Subcutaneous abdominal adipose tissue (tissue), 5 donors: ENCODE results near the gene RALGPS1.

Experiments
- H3K27ac ChIP-seq: one replicate; pipeline ENCODE4 v1.7.0; 2013; ENCODE audit warnings: low read depth, mild to moderate bottlenecking, inconsistent platforms, low read length, moderate library complexity
- H3K27me3 ChIP-seq, 5 donors: one replicate each; pipeline ENCODE4 v1.7.0; 2013; ENCODE audit warnings: low read length in 5 of 5, inconsistent platforms in 1 of 5; ENCODE audit not compliant: control insufficient read depth in 5 of 5, insufficient read depth in 4 of 5
- H3K36me3 ChIP-seq, 5 donors: one replicate each; pipeline ENCODE4 v1.7.0; 2013; ENCODE audit warnings: low read length in 5 of 5; ENCODE audit not compliant: control insufficient read depth in 5 of 5, insufficient read depth in 5 of 5
- H3K4me1 ChIP-seq, 5 donors: one replicate each; pipeline ENCODE4 v1.7.0; 2013; ENCODE audit warnings: low read length in 5 of 5, mild to moderate bottlenecking in 3 of 5, moderate library complexity in 1 of 5; ENCODE audit not compliant: control insufficient read depth in 5 of 5, insufficient read depth in 5 of 5
- H3K4me3 ChIP-seq, 5 donors: one replicate each; pipeline ENCODE4 v1.7.0; 2013; ENCODE audit warnings: low read length in 5 of 5, low read depth in 1 of 5
- H3K9ac ChIP-seq, 5 donors: one replicate each; pipeline ENCODE4 v1.7.0; 2013; ENCODE audit warnings: low read length in 5 of 5, mild to moderate bottlenecking in 4 of 5, moderate library complexity in 3 of 5
- H3K9me3 ChIP-seq, 5 donors: one replicate each; pipeline ENCODE4 v1.7.0; 2013; ENCODE audit warnings: low read length in 5 of 5; ENCODE audit not compliant: control insufficient read depth in 5 of 5
- donor health status: healthy.
- donor health status: healthy.
- donor health status: healthy.
- donor health status: healthy.
- donor health status: healthy.

RALGPS1 gene

DNA sequence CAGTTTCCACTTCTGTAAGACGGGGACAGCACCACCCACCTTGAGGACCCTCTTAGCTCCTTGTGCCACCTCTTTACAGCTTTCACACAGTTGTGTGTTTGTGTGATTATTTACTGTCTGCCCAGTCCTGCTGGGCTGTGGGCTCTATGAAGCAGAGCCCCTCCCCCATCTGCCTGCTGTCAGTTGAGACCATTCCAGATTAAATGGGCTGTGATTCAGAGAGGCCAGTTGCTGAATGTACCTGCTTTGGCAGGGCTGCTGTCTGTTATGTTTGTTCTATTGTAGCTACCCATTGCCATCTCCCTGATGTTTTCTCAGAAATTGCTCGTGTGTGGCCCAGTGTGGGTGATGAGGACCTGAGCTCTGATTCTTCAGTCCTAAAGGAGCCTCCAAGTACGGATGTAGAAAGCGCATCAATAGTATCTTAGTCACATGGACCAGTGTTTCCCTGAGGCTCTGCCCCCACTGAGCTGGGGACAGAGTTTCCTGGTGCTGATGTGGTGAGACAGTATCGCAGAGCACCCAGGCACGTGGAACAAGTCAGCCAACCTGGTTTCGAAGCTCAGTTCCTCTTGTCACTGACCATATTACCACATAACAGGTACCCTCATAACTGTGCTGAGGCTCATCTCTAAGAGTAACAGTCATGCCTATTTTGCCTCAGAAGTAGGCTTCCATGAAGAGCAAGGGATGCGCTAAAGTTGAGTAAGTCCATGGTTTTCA lies 204.2 kb downstream of the RALGPS1 start:
- peak overlapping the region; percentile 52 for H3K27ac ChIP-seq
- peaks cover 0 to 40% (median 35%) of the 10 kb centered on the region in 5 donors for H3K36me3 ChIP-seq
- no peaks in the 10 kb centered on the region for H3K9me3 ChIP-seq
- H3K9ac ChIP-seq: peak overlapping the region in 2 of 5 donors; percentile 12 to 98
- no peaks in the 10 kb centered on the region for H3K27me3 ChIP-seq
- peaks cover 14 to 92% (median 84%) of the 10 kb centered on the region in 5 donors for H3K4me1 ChIP-seq
- peak overlapping the region in 4 of 5 donors; percentile 90 to 99 (median 97) for H3K4me3 ChIP-seq

DNA sequence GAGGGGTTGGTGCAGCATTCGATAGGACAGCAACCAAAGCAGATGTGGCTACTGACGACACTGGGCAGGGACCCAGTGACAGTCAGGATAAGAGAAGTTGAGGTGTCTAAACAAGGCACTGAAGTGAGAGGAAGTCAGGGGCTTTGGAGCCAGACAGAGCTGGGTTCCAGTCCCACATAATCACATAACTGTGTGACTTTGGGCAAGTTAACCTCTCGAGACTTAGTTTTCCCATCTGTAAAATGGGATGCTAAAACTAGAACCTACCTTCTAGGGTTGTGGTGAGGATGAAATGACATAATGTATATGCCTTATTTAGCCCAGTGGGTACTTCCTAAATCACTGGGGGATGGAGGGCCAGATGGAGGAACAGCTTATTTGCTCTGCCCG lies 204.7 kb downstream of the RALGPS1 start:
- Histone ChIP-seq H3K4me3 (peak overlapping the region; percentile 58 to 99 (median 96)), H3K4me1 (peaks cover 14 to 89% (median 81%) of the 10 kb centered on the region in 5 donors), H3K27me3 (no peaks in the 10 kb centered on the region), H3K36me3 (peaks cover 0 to 40% (median 35%) of the 10 kb centered on the region in 5 donors), H3K27ac (peak overlapping the region; percentile 52), H3K9ac (peak overlapping the region in 2 of 5 donors; percentile 12 to 98), H3K9me3 (no peaks in the 10 kb centered on the region)

DNA sequence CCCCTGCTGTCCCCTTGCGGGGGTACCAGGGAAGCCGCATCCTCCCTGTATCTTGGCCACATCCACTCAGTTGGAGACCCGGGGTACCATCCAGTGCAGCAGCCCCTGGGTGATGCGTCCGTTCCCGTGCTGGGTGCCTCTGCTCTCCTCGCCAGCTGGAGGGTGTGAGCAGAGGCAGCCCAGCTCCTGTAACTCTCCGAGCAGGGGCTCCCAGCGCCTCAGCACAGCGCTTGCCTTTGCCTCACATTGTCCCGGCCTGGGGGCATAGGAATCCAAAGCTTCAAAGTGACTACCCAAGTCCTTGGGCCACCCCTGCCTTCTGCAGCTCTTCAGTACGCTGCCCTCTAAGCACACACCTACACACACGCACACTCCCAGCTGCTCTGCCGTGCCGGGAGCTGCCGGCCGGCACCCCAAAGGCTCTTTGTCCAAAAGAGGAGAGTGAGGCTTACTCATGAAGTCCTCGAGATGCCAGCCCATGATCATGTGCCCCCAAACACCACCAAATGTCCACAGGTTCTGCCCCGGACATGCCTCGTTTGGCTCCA lies 207.1 kb downstream of the RALGPS1 start:
- peaks cover 14 to 69% (median 59%) of the 10 kb centered on the region in 5 donors for H3K4me1 ChIP-seq

DNA sequence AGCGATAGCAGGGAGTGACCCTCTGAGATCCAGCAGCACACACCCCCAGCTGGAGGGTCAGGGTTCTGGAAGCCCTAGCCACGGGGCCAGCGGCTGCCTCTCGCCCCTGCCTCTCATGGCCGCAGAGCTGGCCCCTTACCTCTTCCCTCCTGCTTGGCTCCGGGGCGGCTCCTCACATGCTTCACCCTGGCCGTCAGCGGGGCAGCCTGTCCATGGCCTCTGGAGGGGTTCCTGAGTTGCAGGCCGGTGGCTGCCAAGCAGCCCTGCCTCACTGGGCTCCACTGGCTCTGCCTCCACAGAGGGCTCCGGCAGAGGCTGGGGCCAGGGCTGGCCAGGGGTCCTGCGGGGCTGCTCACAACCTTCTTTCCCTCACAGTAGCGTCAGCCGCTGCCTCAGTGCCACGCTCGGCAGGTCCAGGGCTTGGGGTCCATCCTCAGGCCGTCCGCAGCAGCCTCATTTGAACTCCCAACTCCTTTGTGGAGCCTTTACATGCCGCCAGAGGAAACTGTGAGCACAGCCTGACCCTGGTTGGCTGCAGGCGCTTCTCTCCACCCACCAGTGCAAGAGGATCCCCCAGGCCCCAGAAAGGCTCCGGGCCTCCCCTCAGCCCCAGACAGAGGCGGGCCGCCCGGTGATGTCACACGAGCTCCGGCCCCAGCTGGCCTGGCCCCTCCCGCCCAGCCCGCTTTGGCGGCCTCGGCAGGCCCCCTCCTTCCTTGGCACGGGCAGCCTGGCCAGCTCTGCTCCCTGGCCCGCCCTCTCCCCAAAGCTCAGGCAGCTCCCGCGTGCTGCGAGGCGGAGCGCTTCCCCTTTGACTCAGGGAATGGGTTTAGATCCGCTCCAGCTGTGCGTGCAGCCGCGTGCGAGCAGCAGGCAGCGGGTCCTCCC lies 207.8 kb downstream of the RALGPS1 start, which contains the start of gene ANGPTL2:
TSS of gene ANGPTL2 (minus strand) at position 460 of the 888 bp plus-strand sequence. CDS start 13,904 bp downstream, outside the sequence.
- peak within 1 kb of the TSS; percentile 88 to 99 (median 96) for H3K9ac ChIP-seq
- peaks cover 11 to 67% (median 51%) of the 10 kb centered on the region in 5 donors for H3K4me1 ChIP-seq
- peak within 1 kb of the TSS; percentile 98 for H3K27ac ChIP-seq
- H3K9me3 ChIP-seq: no peaks in the 10 kb centered on the region
- H3K27me3 ChIP-seq: no peaks in the 10 kb centered on the region
- H3K36me3 ChIP-seq: peaks cover 0 to 27% (median 18%) of the 10 kb centered on the region in 5 donors
- peak within 1 kb of the TSS; percentile 90 to 99 (median 96) for H3K4me3 ChIP-seq

More for the DNA sequence above, 207.1 kb downstream of the RALGPS1 start:
- no peaks in the 10 kb centered on the region for H3K9me3 ChIP-seq
- peak overlapping the region; percentile 90 to 99 (median 96) for H3K4me3 ChIP-seq
- peak overlapping the region; percentile 88 to 99 (median 96) for H3K9ac ChIP-seq
- H3K36me3 ChIP-seq: peaks cover 0 to 30% (median 23%) of the 10 kb centered on the region in 5 donors
- H3K27me3 ChIP-seq: no peaks in the 10 kb centered on the region
- peak overlapping the region; percentile 98 for H3K27ac ChIP-seq

DNA sequence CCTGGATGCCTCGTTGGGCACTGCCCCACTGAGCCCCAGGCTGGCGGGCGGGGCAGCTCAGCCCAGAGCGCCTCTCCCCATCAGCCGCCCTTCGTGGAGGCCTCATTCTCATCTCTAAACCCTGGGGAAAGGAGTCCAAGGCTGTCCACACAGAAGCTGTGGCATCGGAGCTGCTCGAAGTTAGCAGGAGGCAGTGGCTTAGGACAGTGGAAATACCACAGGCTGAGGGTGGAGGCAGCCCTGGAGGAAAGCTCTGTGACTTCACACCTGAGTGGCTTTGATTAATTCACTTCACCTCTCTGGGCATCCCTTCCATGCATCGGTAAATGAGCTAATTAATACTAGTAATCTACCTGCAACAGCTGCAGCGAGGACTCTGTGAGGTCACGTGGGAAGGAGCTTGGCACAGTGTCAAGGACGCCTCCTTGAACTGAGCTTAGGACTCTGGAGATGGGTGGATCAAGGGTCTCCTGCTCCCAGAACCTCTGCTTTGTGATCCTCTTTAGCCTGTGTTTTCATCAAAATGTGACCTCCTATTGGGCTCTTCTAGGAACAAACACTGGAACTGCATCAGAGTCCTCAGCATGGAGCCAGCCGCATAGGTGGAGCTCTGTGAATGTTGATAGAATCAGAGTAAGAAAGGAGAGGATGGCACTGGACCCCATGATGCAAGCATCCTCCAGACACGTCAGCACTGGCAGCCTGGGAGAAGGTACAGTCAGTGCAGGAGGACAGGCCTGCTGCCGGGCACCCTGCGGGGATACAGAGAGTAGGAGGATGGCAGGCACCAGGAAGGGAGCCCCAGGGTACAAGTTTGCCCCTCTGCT lies 208.7 kb downstream of the RALGPS1 start:
- peak overlapping the region; percentile 98 for H3K27ac ChIP-seq
- peak overlapping the region in 2 of 5 donors; percentile 26 to 71 for H3K9ac ChIP-seq
- H3K4me3 ChIP-seq: peak overlapping the region; percentile 45 to 99 (median 95)
- H3K36me3 ChIP-seq: peaks cover 0 to 19% (median 14%) of the 10 kb centered on the region in 5 donors
- H3K4me1 ChIP-seq: peaks cover 11 to 58% (median 44%) of the 10 kb centered on the region in 5 donors
- no peaks in the 10 kb centered on the region for H3K9me3 ChIP-seq
- H3K27me3 ChIP-seq: no peaks in the 10 kb centered on the region

DNA sequence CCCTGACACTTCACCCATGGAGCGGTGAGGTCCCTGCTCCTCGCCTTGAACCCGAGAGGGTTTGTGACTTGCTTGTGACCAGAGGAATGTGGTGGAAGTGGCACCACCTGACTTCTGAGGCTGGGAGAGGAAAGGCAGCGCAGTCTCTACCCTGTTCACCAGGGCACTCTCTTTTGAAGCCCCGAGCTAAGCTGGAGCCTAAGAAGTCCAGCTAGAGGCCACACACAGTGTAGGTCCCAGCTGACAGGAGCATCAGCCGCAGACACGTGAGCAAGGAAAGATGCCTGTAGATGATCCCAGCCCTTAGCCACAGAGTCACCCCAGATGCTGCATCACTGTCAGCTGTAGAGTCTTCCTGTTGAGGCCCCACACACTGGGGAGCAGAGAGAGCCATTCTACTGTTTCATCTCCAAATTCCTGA lies 209.5 kb downstream of the RALGPS1 start:
- H3K9ac ChIP-seq: no peak overlapping the region
- H3K27ac ChIP-seq: no peak overlapping the region
- H3K27me3 ChIP-seq: no peaks in the 10 kb centered on the region
- peaks cover 0 to 10% (median 8%) of the 10 kb centered on the region in 5 donors for H3K36me3 ChIP-seq
- peaks cover 7 to 57% (median 43%) of the 10 kb centered on the region in 5 donors for H3K4me1 ChIP-seq
- no peak overlapping the region for H3K4me3 ChIP-seq
- H3K9me3 ChIP-seq: no peaks in the 10 kb centered on the region

DNA sequence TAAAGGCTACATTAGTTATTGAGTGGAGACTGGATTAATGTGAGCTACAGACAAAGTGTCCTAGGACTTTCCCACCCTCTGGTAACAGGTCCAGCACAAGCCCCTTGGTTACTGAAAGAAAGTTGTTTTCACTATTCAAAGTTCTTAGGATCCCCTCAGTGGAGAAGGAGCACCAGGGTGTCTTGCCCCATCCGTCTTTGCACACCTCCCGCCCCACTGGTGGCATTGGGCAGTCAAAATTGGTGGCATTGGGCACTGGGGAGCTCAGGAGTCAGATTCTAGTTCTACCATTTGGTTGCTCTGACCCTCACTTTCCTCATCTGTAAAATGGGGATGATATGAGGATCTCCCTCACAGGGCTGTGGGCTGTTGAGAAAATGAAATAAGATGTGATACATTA lies 210.2 kb downstream of the RALGPS1 start:
- H3K27me3 ChIP-seq: no peaks in the 10 kb centered on the region
- no peak overlapping the region for H3K4me3 ChIP-seq
- H3K4me1 ChIP-seq: peaks cover 7 to 57% (median 43%) of the 10 kb centered on the region in 5 donors
- H3K27ac ChIP-seq: no peak overlapping the region
- no peaks in the 10 kb centered on the region for H3K9me3 ChIP-seq
- peaks cover 0 to 4% (median 3%) of the 10 kb centered on the region in 5 donors for H3K36me3 ChIP-seq
- no peak overlapping the region for H3K9ac ChIP-seq

DNA sequence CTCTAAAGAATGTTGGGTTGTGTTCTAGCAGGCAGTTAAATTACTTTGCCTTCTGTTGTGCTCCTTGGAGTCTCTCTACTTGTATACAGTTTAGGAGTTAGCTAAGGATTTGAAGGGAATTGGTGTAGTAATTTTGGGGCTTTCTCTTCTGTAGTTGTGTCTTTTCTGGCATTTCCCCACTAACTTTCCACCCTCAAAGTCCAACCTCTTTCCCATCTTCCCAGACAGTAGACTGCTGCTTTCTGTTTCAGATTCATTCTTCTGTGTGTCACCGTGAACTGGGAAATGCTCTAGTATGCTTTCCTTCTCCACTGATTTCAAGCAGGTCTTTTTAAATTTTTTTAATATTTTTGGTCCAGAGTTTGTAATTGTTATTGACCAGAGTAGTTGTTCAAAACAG lies 212.4 kb downstream of the RALGPS1 start:
- Histone ChIP-seq H3K27me3 (no peaks in the 10 kb centered on the region), H3K4me3 (no peak overlapping the region), H3K4me1 (peaks cover 16 to 58% (median 45%) of the 10 kb centered on the region in 5 donors), H3K9ac (no peak overlapping the region), H3K9me3 (no peaks in the 10 kb centered on the region), H3K36me3 (no peaks in the 10 kb centered on the region), H3K27ac (peak overlapping the region; percentile 21)
